Type B pancreatic cell (in vitro differentiated cells): ENCODE measurements around the gene RBBP4. TPM values are rescaled to one million over a fixed set of nuclear protein-coding genes. Genes with fewer than 3 reads are reported as not detected.
"Not testable (repeated sequence)": the region's sequence is repeated elsewhere in the genome, so short reads cannot be mapped to it uniquely, and the experiment has no call there.

Experiments used
- DNase-seq: peaks from one replicate; pipeline ENCODE4 v3.0.0; 2021; ENCODE audit warnings: mixed read lengths; ENCODE audit not compliant: unreplicated experiment; ENCODE audit errors: extremely low spot score
- H3K27ac Mint-ChIP-seq: 2 replicates; pipeline ENCODE4 v1.8.0; 2021; ENCODE audit warnings: mild to moderate bottlenecking, mixed read lengths
- H3K27me3 Mint-ChIP-seq: 2 replicates; pipeline ENCODE4 v1.8.0; 2021; ENCODE audit warnings: mixed read lengths
- H3K36me3 Mint-ChIP-seq: 2 replicates; pipeline ENCODE4 v1.8.0; 2021; ENCODE audit warnings: mixed read lengths
- H3K4me1 Mint-ChIP-seq: one replicate; pipeline ENCODE4 v1.8.0; 2021; ENCODE audit warnings: mixed read lengths; ENCODE audit not compliant: unreplicated experiment
- H3K4me3 Mint-ChIP-seq: 2 replicates; pipeline ENCODE4 v1.8.0; 2021; ENCODE audit warnings: mild to moderate bottlenecking, mixed read lengths
- H3K9me3 Mint-ChIP-seq: 2 replicates; pipeline ENCODE4 v1.8.0; 2021; ENCODE audit warnings: mixed read lengths
- CTCF ChIP-seq: fragments of 200-600 bp; sonication (generic); conservative IDR thresholded peaks from 2 replicates; pipeline ENCODE4 v1.5.0; 2021; ENCODE audit warnings: antibody characterized with exemption, mild to moderate bottlenecking
- total RNA-seq: library from RNA; stranded (reverse); gene quantifications from 2 replicates; pipeline ENCODE4 v1.2.1, GENCODE V29; 2021; ENCODE audit warnings: low replicate concordance

RBBP4 gene
- total RNA-seq, 1 donor from 2014 or later = 386 TPM

GRCh38 chr1:32693455-32694174 lies 42.6 kb downstream of the RBBP4 start:
- H3K27me3 Mint-ChIP-seq = no peaks in the 10 kb centered on the region
- H3K27ac Mint-ChIP-seq = no peak overlapping the region
- TF ChIP-seq CTCF = no peak
- peaks cover 8% of the 10 kb centered on the region for H3K36me3 Mint-ChIP-seq
- no peaks in the 10 kb centered on the region for H3K9me3 Mint-ChIP-seq
- H3K4me3 Mint-ChIP-seq = no peak overlapping the region
- H3K4me1 Mint-ChIP-seq = peaks cover 7% of the 10 kb centered on the region
- DNase-seq = no peak

- Mint-ChIP-seq H3K4me1 (peaks cover 7% of the 10 kb centered on the region), H3K27me3 (no peaks in the 10 kb centered on the region), H3K9me3 (no peaks in the 10 kb centered on the region), H3K27ac (no peak overlapping the region), H3K4me3 (no peak overlapping the region), H3K36me3 (peaks cover 8% of the 10 kb centered on the region)
- TF ChIP-seq CTCF = no peak
- DNase-seq = no peak
Measured at GRCh38 chr1:32695098-32695904, 44.3 kb downstream of the RBBP4 start.

- DNase-seq = no peak
- Mint-ChIP-seq H3K9me3 (no peaks in the 10 kb centered on the region), H3K4me1 (peaks cover 7% of the 10 kb centered on the region), H3K4me3 (no peak overlapping the region), H3K27me3 (no peaks in the 10 kb centered on the region), H3K36me3 (peaks cover 8% of the 10 kb centered on the region), H3K27ac (no peak overlapping the region)
- TF ChIP-seq CTCF = no peak
Measured at GRCh38 chr1:32696041-32696440, 45.0 kb downstream of the RBBP4 start.

- H3K4me1 Mint-ChIP-seq = peaks cover 11% of the 10 kb centered on the region
- not testable (repeated sequence) for DNase-seq, H3K9me3 Mint-ChIP-seq, H3K27ac Mint-ChIP-seq, H3K36me3 Mint-ChIP-seq, H3K4me3 Mint-ChIP-seq, H3K27me3 Mint-ChIP-seq
Measured at GRCh38 chr1:32696996-32697395, 46.0 kb downstream of the RBBP4 start.

- H3K36me3 Mint-ChIP-seq = no peaks in the 10 kb centered on the region
- H3K27ac Mint-ChIP-seq = peak overlapping the region; percentile 84
- no peaks in the 10 kb centered on the region for H3K9me3 Mint-ChIP-seq
- no peak for DNase-seq
- H3K4me1 Mint-ChIP-seq = peaks cover 16% of the 10 kb centered on the region
- TF ChIP-seq CTCF = no peak
- peak overlapping the region; percentile 84 for H3K4me3 Mint-ChIP-seq
- H3K27me3 Mint-ChIP-seq = peaks cover 10% of the 10 kb centered on the region
Measured at GRCh38 chr1:32701421-32701911, 50.5 kb downstream of the RBBP4 start.
